ENCODE measurements around the gene ZNF541. TPM values are rescaled to one million over a fixed set of nuclear protein-coding genes. Genes with fewer than 3 reads are reported as not detected.

The ZNF541 gene
- total RNA-seq, 1 donor from 2014 or later, result not detected

GRCh38 chr19:47550129-47550528, 22.8 kb downstream of the ZNF541 start:
- Histone ChIP-seq H3K4me1 (peaks cover 2 to 4% of the 10 kb centered on the region in 2 donors), H3K27me3 (no peaks in the 10 kb centered on the region), H3K27ac (no peak overlapping the region), H3K4me3 (no peak overlapping the region), H3K9me3 (no peaks in the 10 kb centered on the region), H3K36me3 (no peaks in the 10 kb centered on the region)
- no peak for DNase-seq (ENCODE audit: low spot score in 2 of 2)
- no peak for TF ChIP-seq CTCF (IDR thresholded peaks at IDR 0.05)
- intact Hi-C loops (cut with DNase I), result no loop called here

GRCh38 chr19:47549261-47549862, 23.6 kb downstream of the ZNF541 start:
- Histone ChIP-seq H3K27ac (no peak overlapping the region), H3K4me1 (peaks cover 4 to 5% of the 10 kb centered on the region in 2 donors), H3K9me3 (no peaks in the 10 kb centered on the region), H3K36me3 (no peaks in the 10 kb centered on the region), H3K4me3 (no peak overlapping the region), H3K27me3 (no peaks in the 10 kb centered on the region)
- DNase-seq (ENCODE audit: low spot score in 2 of 2), result no peak
- TF ChIP-seq CTCF (IDR thresholded peaks at IDR 0.05), result no peak
- intact Hi-C loops (cut with DNase I), result no loop called here

GRCh38 chr19:47547199-47547598, 25.7 kb downstream of the ZNF541 start:
- Histone ChIP-seq H3K4me1 (peaks cover 4 to 5% of the 10 kb centered on the region in 2 donors), H3K36me3 (no peaks in the 10 kb centered on the region), H3K9me3 (no peaks in the 10 kb centered on the region), H3K4me3 (no peak overlapping the region), H3K27me3 (no peaks in the 10 kb centered on the region), H3K27ac (no peak overlapping the region)
- TF ChIP-seq CTCF (IDR thresholded peaks at IDR 0.05), result no peak
- intact Hi-C loops (cut with DNase I), result no loop called here
- DNase-seq (ENCODE audit: low spot score in 2 of 2), result no peak

GRCh38 chr19:47545061-47545948, 27.6 kb downstream of the ZNF541 start:
- no peak overlapping the region for H3K27ac ChIP-seq
- no peaks in the 10 kb centered on the region for H3K36me3 ChIP-seq
- H3K9me3 ChIP-seq, result no peaks in the 10 kb centered on the region
- peak overlapping the region in 1 of 2 donors; percentile 34 for H3K4me3 ChIP-seq
- DNase-seq (ENCODE audit: low spot score in 2 of 2), result no peak
- peaks cover 4 to 5% of the 10 kb centered on the region in 2 donors for H3K4me1 ChIP-seq
- no peak for TF ChIP-seq CTCF (IDR thresholded peaks at IDR 0.05)
- intact Hi-C loops (cut with DNase I), result no loop called here
- H3K27me3 ChIP-seq, result no peaks in the 10 kb centered on the region

- Histone ChIP-seq H3K27ac (no peak overlapping the region), H3K9me3 (no peaks in the 10 kb centered on the region), H3K36me3 (no peaks in the 10 kb centered on the region), H3K27me3 (no peaks in the 10 kb centered on the region), H3K4me3 (no peak overlapping the region), H3K4me1 (peaks cover 4 to 5% of the 10 kb centered on the region in 2 donors)
- intact Hi-C loops (cut with DNase I), result no loop called here
- DNase-seq (ENCODE audit: low spot score in 2 of 2), result no peak
- TF ChIP-seq CTCF (IDR thresholded peaks at IDR 0.05), result no peak
Observed at GRCh38 chr19:47544476-47544875, 28.5 kb downstream of the ZNF541 start.
